Omental fat pad (tissue), 4 donors: ENCODE results near the gene ATRNL1. TPM values are rescaled to one million over a fixed set of nuclear protein-coding genes. Genes with fewer than 3 reads are reported as not detected.

ENCODE experiments used
- ATAC-seq: fragments of 150-250 bp; one replicate; pipeline ENCODE4 v1.9.1; 2016; ENCODE audit warnings: mild to moderate bottlenecking, moderate library complexity; ENCODE audit not compliant: low FRiP score
- DNase-seq: peaks from one replicate; pipeline ENCODE4 v3.0.0-alpha.2; 2019; ENCODE audit warnings: low spot score
- CTCF ChIP-seq, 3 donors: fragments of 450-650 bp; IDR thresholded peaks; one replicate each; pipeline ENCODE4 v1.5.1; 2016 to 2017; ENCODE audit warnings: antibody characterized with exemption in 3 of 3, mild to moderate bottlenecking in 3 of 3, moderate library complexity in 2 of 3
- total RNA-seq, 4 donors: library from RNA; depleted of rRNA; stranded (reverse); fragments of >200 nt; gene quantifications; one replicate each; pipeline ENCODE4 v1.1.0, GENCODE V29; 2016

Gene ATRNL1
- total RNA-seq, 4 donors from 2014 or later: 2.5 to 19.0 (median 4.6) TPM

GRCh38 chr10:115606741-115607140, 513.6 kb downstream of the ATRNL1 start:
- DNase-seq (no peak), ATAC-seq (no peak)
- no peak for TF ChIP-seq CTCF (IDR thresholded peaks at IDR 0.05)

GRCh38 chr10:115624448-115624847, 531.3 kb downstream of the ATRNL1 start:
- DNase-seq (no peak), ATAC-seq (no peak)
- TF ChIP-seq CTCF (IDR thresholded peaks at IDR 0.05): no peak

GRCh38 chr10:115628616-115629015, 535.5 kb downstream of the ATRNL1 start:
- no peak for ATAC-seq
- DNase-seq: no peak
- TF ChIP-seq CTCF (IDR thresholded peaks at IDR 0.05): no peak

- DNase-seq (no peak), ATAC-seq (no peak)
- no peak for TF ChIP-seq CTCF (IDR thresholded peaks at IDR 0.05)
Observed at GRCh38 chr10:115638246-115638645, 545.1 kb downstream of the ATRNL1 start.

- ATAC-seq (no peak), DNase-seq (no peak)
- TF ChIP-seq CTCF (IDR thresholded peaks at IDR 0.05): no peak
Observed at GRCh38 chr10:115649217-115649616, 556.1 kb downstream of the ATRNL1 start.

GRCh38 chr10:115653473-115653872, 560.3 kb downstream of the ATRNL1 start:
- no peak for ATAC-seq

More at GRCh38 chr10:115653473-115653872, 560.3 kb downstream of the ATRNL1 start:
- TF ChIP-seq CTCF (IDR thresholded peaks at IDR 0.05): no peak
- DNase-seq: no peak
